ENCODE measurements around the gene YTHDF1.
A peak's percentile ranks its signal among the peaks of the same experiment; 100 is the strongest.
"Not testable (repeated sequence)": the region's sequence is repeated elsewhere in the genome, so short reads cannot be mapped to it uniquely, and the experiment has no call there.

The YTHDF1 gene

DNA sequence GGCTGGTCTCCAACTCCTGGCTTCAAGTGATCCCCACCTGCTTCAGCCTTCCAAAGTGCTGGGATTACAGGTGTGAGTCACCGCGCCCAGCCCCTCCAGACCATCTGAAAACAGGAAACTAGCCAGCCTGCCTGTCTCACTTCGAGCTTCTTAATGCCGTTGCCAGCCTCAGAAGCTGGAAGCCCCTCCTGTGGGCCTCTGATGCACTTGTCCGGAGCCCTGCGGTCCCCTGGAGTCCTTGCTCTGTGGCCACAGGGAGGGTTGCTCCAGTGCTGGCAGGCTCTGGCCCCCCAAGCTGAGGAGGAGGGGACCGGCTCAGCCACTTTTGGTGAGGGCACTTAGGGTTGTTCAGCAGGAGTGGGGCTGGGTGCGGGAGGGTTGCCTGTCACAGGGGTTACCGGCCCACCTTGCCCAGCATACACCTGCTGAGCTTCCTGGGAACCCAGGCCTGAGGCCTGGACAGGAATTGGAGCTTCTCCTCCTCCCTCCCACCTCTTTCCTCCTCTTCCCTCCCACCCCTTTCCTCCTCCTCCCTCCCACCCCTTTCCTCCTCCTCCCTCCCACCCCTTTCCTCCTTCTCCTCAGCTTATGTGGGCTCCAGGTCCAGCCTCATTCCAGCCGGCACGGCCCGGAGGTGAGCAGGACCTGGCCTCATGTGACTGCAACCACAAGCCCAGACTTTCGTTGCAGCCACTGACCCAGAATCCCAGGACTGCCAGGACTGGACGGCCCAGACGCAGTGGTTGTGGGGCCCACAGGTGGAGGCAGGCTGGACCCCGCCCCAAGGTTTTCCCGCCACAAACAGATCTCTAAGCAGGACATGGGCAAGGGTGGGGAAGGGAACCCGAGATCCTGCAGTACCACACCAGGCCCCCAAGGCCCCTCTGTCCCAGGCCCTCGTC lies 10.4 kb upstream of the YTHDF1 start:
- DNase-seq, result no peak

- no peak for DNase-seq
These were observed 9.1 kb upstream of the YTHDF1 start for GRCh38 chr20:63225082-63225454.

GRCh38 chr20:63224412-63225081 lies 8.6 kb upstream of the YTHDF1 start:
- no peak for DNase-seq

GRCh38 chr20:63223826-63224207 lies 7.9 kb upstream of the YTHDF1 start:
- DNase-seq, result no peak

- DNase-seq, result peak; percentile 49
These were observed 7.3 kb upstream of the YTHDF1 start for GRCh38 chr20:63223121-63223825.

- no peak for DNase-seq
These were observed 6.6 kb upstream of the YTHDF1 start for GRCh38 chr20:63222541-63222940.

GRCh38 chr20:63221400-63222053 lies 5.6 kb upstream of the YTHDF1 start:
- DNase-seq, result not testable (repeated sequence)

DNA sequence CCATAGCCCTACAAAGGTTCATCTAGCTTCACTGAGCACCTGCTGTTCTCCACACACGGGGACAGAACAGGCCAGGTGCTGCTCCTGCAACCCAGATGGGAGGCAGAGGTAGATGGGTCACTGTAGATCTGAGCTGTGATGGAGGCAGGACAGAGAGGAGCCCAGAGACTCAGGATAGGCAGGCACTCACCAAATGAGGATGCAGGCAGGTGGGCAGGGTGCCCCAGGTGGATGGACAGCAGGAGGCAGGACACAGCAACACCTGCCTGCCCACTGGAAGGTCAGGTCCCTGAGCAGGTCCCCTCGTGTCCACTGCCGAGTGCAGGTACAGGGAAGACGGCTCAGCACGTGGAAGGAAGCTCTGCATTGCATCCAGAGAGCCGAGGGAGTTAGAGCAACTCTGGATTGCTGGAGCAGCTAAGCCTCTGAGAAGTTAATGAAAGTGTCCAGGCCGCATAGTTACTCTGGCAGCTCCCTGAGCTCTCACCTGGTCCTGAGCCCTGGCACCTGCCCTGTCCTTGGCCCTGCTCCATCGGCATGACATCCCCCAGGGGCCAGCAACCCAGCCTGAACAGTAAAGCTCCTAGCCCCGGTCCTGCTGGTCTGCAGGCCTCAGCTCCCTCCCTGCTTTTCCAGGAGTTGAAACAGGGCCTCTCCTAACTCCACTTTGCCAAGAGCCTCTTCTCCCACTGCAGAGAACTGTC lies 4.9 kb upstream of the YTHDF1 start:
- no peak for DNase-seq

DNA sequence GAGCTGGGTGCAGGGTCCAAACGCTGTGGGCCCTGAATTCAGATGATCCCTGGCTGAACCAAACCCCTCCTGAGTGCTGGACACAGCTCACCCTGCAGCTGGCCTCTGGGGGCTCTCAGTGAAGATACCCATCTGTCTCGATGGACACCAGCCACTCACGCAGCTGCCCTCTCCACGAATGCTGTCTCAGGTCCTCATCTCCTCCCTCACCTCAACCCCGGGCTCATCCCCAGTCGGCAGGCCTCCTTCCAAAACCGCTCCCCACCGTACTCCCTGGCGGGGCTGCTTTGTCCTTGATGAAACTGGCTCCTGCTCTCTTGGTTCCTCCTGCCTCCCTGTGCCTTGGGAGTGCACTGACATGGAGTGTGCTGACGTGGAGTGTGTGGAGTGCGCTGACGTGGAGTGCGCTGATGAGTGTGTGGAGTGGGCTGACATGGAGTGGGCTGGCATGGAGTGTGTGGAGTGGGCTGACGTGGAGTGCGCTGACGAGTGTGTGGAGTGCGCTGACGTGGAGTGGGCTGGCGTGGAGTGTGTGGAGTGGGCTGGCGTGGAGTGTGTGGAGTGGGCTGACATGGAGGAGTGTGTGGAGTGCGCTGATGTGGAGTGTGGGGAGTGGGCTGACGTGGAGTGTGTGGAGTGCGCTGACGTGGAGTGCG lies 4.1 kb upstream of the YTHDF1 start:
- DNase-seq, result no peak

DNA sequence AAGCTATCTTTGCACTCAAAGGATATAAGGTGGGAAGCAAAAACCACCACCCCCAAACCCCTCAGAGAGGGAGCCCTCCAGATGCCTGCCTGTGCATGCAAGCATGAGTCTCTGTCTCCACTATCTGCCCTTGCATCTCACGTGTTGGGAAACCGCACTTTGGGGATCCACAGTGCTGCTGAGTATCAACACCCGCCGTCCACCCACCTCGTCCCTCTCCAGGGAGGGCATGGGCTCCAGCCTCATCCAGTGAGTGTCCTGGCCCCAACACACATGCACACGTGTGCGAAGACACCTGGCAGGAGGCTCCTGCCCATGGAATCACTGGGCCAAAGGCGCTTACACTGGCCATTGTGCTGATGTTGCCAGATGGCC lies 3.5 kb upstream of the YTHDF1 start:
- no peak for DNase-seq

DNA sequence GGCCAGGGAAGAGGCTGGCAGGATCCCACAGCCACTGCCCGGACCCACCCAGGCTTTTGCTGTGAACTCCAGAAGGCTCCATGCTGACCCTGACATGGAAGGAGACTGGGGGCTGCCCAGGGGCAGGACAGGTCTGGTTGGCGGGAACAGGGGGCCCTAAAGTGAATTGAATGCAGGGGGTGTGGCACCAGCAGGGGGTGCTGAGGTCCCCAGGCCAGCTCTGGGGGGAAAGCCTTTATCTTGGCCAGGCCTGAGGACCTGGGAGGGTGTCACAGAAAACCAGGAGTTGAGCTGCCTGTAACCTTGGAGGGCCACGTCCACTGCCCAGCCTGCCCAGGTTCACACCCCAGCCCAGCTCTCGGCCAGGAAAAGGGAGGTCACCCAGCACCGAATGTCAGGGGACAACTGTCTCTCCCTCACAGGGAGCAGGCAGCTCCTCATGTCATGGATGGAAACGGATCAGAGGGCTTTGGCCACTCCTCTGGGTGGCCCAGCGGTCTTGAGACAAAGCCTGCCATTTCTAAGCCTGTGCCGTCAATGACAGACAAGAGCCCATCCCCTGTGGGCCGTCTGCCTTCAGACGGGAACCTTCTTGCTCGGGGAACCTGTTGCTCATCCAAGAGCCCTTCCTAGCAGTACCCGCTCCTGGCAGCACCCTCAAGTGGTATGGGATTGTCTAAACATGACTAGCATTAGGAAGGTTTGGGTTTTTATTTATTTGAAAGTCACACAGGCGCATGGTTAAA lies 2.9 kb upstream of the YTHDF1 start:
- no peak for DNase-seq

DNA sequence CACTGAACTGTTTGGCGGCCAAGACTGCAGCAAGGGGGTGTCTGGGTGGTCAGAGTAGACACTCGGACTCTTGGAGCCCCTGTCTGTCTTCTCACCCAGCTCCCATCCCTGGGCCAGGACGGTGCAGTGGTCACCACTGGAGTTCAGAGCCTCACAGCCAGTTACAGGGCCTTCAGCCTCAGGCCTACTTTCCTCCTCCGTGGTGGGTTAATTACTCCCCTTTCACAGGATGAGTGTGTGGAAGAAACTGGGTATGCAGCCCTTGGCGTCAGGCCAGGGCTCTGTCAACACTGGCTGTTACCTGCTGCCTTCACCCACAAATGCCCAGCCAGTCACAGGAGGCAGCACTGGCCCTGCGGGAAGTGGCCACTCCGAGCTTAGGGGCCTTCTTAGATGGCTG lies 1.8 kb upstream of the YTHDF1 start:
- no peak for DNase-seq

GRCh38 chr20:63216849-63217471 lies 1.0 kb upstream of the YTHDF1 start:
- no peak for DNase-seq

DNA sequence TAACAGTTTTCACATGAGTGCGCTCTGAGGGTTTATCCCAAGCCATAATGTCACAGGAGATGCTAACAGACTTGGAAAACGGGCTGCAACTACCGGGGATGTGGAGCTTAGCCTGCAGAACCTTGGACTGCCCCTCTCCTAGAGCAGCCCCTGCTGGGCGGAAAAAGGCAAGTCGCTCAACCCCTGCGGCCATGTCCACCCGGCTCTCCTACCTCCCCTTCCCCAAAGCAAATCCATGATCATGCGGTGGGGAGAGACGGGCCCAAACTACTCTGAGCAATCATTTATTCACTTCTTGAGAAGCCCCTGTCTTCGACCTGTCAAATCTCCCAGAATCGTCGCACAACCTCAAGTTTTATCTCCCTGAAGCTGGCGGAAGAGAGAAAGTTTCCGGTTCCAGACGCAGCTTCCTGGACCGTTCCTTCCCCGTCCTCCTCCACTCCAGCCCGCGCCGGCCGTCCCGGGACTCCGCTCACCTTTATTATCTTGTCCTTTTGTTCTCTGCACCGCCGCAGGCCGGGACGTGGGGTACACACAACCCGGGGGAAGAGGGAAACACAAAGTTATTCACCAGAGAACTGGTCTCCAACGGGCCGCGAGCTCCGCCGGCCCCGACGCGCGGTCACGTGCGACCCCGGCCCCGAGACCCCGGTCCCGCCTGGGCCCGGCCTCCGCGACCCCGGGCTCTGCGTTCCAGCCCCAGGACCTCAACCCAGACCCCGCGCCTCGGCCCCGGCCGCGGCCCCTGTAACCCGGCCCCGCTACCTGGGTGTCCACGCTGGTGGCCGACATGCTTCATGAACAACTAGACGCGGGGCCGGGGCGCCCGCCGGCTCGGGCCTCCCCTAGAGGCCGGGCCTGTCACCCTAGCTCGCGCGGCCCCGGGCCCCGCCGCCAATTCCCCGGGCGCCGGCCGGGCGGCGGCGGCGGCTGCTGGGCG lies 560 bp downstream of the YTHDF1 start:
- peak; percentile 17 for DNase-seq

GRCh38 chr20:63214514-63214913 lies 1.4 kb downstream of the YTHDF1 start:
- DNase-seq, result no peak

DNA sequence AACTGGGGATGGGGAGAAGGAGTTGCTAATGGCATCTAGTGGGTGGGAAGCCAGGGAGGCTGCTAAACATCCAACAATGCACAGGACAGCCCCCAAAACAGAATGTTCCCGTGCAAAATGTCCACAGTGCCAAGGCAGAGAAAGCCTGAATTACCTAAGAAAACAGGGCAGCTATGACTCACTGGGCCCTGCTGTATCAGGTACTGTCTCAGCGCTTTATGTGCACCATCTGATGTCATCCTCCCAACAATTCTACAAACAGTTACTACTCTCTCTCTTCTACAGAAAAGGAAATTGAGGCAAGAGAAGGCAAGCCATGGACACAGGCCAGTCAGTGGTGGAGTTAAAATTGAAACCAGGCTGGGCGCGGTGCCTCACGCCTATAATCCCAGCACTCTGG lies 3.1 kb downstream of the YTHDF1 start:
- DNase-seq, result no peak

DNA sequence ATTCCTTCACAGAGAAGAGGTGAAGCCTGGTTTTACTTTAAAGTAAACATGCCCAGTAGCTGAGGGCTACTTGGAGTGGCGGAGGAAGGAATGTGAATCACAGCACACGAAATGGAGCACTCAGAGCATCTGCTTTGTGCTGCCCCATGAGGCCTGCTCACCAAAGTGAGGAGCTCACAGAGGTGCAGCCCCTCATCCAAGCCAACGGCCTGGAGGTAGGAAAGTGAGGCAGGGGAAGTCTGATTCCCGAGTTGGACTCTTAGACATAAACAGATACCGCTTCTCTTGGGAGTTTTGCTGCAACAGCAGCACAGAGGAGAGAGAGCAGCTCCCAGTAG lies 3.6 kb downstream of the YTHDF1 start:
- no peak for DNase-seq

DNA sequence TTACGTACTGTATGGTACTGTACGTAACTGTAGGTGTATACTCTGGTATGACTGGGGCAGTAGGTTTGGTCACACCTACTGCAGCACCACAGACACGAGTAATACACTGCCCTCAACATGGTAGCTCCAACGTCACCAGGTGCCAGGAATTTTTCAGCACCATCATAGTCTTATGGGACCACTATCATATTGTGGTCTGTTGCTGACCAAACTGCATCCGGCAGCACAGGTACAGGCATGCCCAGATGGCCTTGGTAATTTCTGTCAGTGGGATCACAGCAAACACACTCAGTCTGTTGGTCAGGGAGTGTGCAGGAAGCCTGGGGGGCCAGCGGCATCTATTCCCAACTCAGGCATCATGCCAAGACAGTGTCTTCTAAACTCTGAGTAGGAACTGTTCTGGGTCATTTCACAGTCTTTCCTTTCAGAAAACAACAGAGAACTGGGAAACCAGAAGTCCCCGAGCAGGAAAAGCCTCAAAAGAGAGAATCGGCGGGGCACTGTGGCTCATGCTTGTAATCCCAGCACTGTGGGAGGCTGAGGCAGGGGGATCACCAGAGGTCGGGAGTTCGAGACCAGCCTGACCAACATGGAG lies 5.8 kb downstream of the YTHDF1 start:
- DNase-seq, result no peak

GRCh38 chr20:63208346-63208909 lies 7.5 kb downstream of the YTHDF1 start:
- no peak for DNase-seq

Measured in activated naive CD4-positive, alpha-beta T cell treated with Interleukin-2 at 50 U/mL for 16 hours (primary cell).